GM23248 (cell line): ENCODE results near the gene LPP. TPM values are rescaled to one million over a fixed set of nuclear protein-coding genes. Genes with fewer than 3 reads are reported as not detected.

Experiments used
- DNase-seq: peaks from one replicate; pipeline ENCODE4 v3.0.0-alpha.2; 2015
- H2AFZ ChIP-seq: fragments of 200-600 bp; sonication (generic); 2 replicates; pipeline ENCODE4 v1.6.1; 2016; ENCODE audit warnings: antibody characterized with exemption
- H3F3A ChIP-seq: fragments of 200-600 bp; sonication (generic); 2 replicates; pipeline ENCODE4 v1.6.1; 2016; ENCODE audit warnings: mild to moderate bottlenecking, antibody characterized with exemption, mixed run types; ENCODE audit not compliant: insufficient read depth
- H3K27ac ChIP-seq: fragments of 200-600 bp; sonication (generic); 2 replicates; pipeline ENCODE4 v1.5.1; 2016; ENCODE audit warnings: mild to moderate bottlenecking
- H3K27me3 ChIP-seq: fragments of 200-600 bp; sonication (generic); replicated peaks from 2 replicates; pipeline ENCODE4 v1.6.1; 2016; ENCODE audit warnings: mild to moderate bottlenecking; ENCODE audit not compliant: insufficient read depth
- H3K36me3 ChIP-seq: fragments of 200-600 bp; sonication (generic); 2 replicates; pipeline ENCODE4 v1.6.1; 2016; ENCODE audit warnings: low read depth, mild to moderate bottlenecking
- H3K4me1 ChIP-seq: fragments of 200-600 bp; sonication (generic); 2 replicates; pipeline ENCODE4 v1.6.1; 2016; ENCODE audit warnings: mild to moderate bottlenecking; ENCODE audit not compliant: insufficient read depth
- H3K4me2 ChIP-seq: fragments of 200-600 bp; sonication (generic); one replicate; pipeline ENCODE4 v1.6.1; 2016; ENCODE audit warnings: mild to moderate bottlenecking; ENCODE audit not compliant: unreplicated experiment
- H3K4me3 ChIP-seq: fragments of 200-600 bp; sonication (generic); 2 replicates; pipeline ENCODE4 v1.5.1; 2016; ENCODE audit warnings: mild to moderate bottlenecking
- H3K79me2 ChIP-seq: fragments of 200-600 bp; sonication (generic); 2 replicates; pipeline ENCODE4 v1.6.1; 2016; ENCODE audit warnings: mild to moderate bottlenecking; ENCODE audit not compliant: insufficient read depth
- H3K9ac ChIP-seq: fragments of 200-600 bp; sonication (generic); 2 replicates; pipeline ENCODE4 v1.6.1; 2016; ENCODE audit warnings: mild to moderate bottlenecking
- H3K9me2 ChIP-seq: fragments of 200-600 bp; sonication (generic); 2 replicates; pipeline ENCODE4 v1.6.1; 2016; ENCODE audit warnings: mixed run types, mild to moderate bottlenecking, moderate library complexity; ENCODE audit not compliant: insufficient read depth
- H3K9me3 ChIP-seq: fragments of 200-600 bp; sonication (generic); one replicate; pipeline ENCODE4 v1.6.1; 2017; ENCODE audit warnings: low read depth
- H4K20me1 ChIP-seq: fragments of 200-600 bp; sonication (generic); 2 replicates; pipeline ENCODE4 v1.6.0; 2016; ENCODE audit not compliant: insufficient read depth
- EZH2 ChIP-seq: fragments of 200-600 bp; sonication (generic); IDR thresholded peaks from 2 replicates; pipeline ENCODE4 v1.6.1; 2018; ENCODE audit warnings: antibody characterized with exemption, mild to moderate bottlenecking; ENCODE audit not compliant: insufficient read depth, poor library complexity, severe bottlenecking
- EZH2phosphoT487 ChIP-seq: fragments of 200-600 bp; sonication (generic); IDR thresholded peaks from 2 replicates; pipeline ENCODE4 v1.6.1; 2018; ENCODE audit warnings: antibody characterized with exemption, moderate library complexity, mild to moderate bottlenecking, low read depth; ENCODE audit not compliant: insufficient read depth
- WGBS, 2 experiments: methylation state at CpG; one replicate each; pipeline ENCODE4 v1.1.6; 2015 to 2017; ENCODE audit warnings: low lambda C conversion rate in 2 of 2, low coverage in 1 of 2; ENCODE audit errors: missing lambda C conversion rate in 2 of 2; 5-methylcytosine and 5-hydroxymethylcytosine counted together
- in situ Hi-C: fragments of 300-500 bp; cut with MboI; formaldehyde crosslinking; loops from 2 replicates; pipeline ENCODE4 v1.15.0; 2020
- polyA plus RNA-seq: library from polyadenylated mRNA; unstranded; fragments of >200 nt; fragmentation: Nextera tagmentation; extraction: Ambion mirVana; gene quantifications from 2 replicates; pipeline ENCODE4 v1.2.1, GENCODE V29; 2016
- total RNA-seq: library from RNA; depleted of rRNA; stranded (reverse); fragments of >200 nt; shearing (Covaris generic); gene quantifications from 2 replicates; pipeline ENCODE4 v1.2.3, GENCODE V29; 2014

Gene LPP
- total and polyA plus RNA-seq, 2 experiments from 2014 or later: 42.8 to 61.7 TPM

- Histone ChIP-seq H3K9me3 (no peaks in the 10 kb centered on the region), H3K4me2 (peak overlapping the region; percentile 2), H3K27ac (peak overlapping the region; percentile 11; the same call in 1 of the 2 replicates), H2AFZ (no peak overlapping the region), H3K36me3 (peaks cover 3% of the 10 kb centered on the region; the same call in 1 of the 2 replicates), H3K27me3 (no peaks in the 10 kb centered on the region), H4K20me1 (no peaks in the 10 kb centered on the region), H3K79me2 (peaks cover 27% of the 10 kb centered on the region; the same call in 1 of the 2 replicates), H3K9me2 (no peaks in the 10 kb centered on the region), H3K4me1 (peaks cover 33% of the 10 kb centered on the region), H3K9ac (no peak overlapping the region), H3K4me3 (no peak overlapping the region), H3F3A (peaks cover 21% of the 10 kb centered on the region)
- in situ Hi-C loops: no loop called here
- peak; percentile 33 for DNase-seq
- WGBS, 2 experiments: 50 to 56% methylated on average over 5 of the region's 5 CpGs
- TF ChIP-seq EZH2: no peak
- no peak for TF ChIP-seq EZH2phosphoT487
Observed at GRCh38 chr3:188861842-188862744, 708.1 kb downstream of the LPP start.

DNA sequence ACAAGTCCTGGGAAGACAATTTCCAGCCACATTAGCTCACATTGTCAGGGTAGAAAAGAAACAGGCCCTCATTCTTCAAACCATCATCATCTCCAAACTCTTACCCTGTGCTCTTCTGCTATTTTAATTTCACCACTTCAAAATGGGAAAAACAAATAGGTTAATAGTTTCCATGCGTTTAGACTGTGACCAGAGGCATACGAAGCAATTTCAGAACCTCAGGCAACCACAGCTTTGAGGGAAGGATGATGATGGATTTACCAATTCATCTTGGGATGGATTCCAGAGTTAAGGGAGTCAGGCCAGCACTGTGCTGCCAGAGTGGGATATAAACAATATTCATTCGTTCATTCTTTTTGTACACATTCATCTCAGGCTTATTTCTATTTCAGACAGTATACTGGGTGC, 710.0 kb downstream of the LPP start:
- DNase-seq: peak; percentile 79

GRCh38 chr3:188867691-188868265, 713.8 kb downstream of the LPP start:
- TF ChIP-seq EZH2phosphoT487 (no peak), EZH2 (no peak)
- no peak overlapping the region for H3K4me3 ChIP-seq
- no peak for DNase-seq
- no peaks in the 10 kb centered on the region for H3K9me3 ChIP-seq
- no peaks in the 10 kb centered on the region for H3K27me3 ChIP-seq
- no peak overlapping the region for H3K27ac ChIP-seq
- 89 to 95% methylated on average over 4 of the region's 4 CpGs for WGBS, 2 experiments
- no peak overlapping the region for H3K4me2 ChIP-seq
- H3K9ac ChIP-seq: no peak overlapping the region
- H3F3A ChIP-seq: peaks cover 18% of the 10 kb centered on the region
- in situ Hi-C loops: no loop called here
- H2AFZ ChIP-seq: no peak overlapping the region
- H3K36me3 ChIP-seq: peaks cover 1% of the 10 kb centered on the region; the same call in 1 of the 2 replicates
- peaks cover 16% of the 10 kb centered on the region for H3K4me1 ChIP-seq
- no peaks in the 10 kb centered on the region for H3K9me2 ChIP-seq
- H4K20me1 ChIP-seq: no peaks in the 10 kb centered on the region
- H3K79me2 ChIP-seq: no peaks in the 10 kb centered on the region

More for the DNA sequence above, 710.0 kb downstream of the LPP start:
- Histone ChIP-seq H3K27me3 (no peaks in the 10 kb centered on the region), H4K20me1 (no peaks in the 10 kb centered on the region), H3K9ac (peak overlapping the region; percentile 35), H3K79me2 (peaks cover 17% of the 10 kb centered on the region; the same call in 1 of the 2 replicates), H3K4me1 (peaks cover 33% of the 10 kb centered on the region), H3F3A (peaks cover 19% of the 10 kb centered on the region), H3K9me2 (no peaks in the 10 kb centered on the region), H3K4me3 (no peak overlapping the region), H3K36me3 (peaks cover 3% of the 10 kb centered on the region; the same call in 1 of the 2 replicates), H3K9me3 (no peaks in the 10 kb centered on the region), H3K27ac (peak overlapping the region; percentile 69), H2AFZ (no peak overlapping the region), H3K4me2 (peak overlapping the region; percentile 28)
- TF ChIP-seq EZH2phosphoT487: peak; percentile 89; the same call in 1 of the 2 replicates
- no peak for TF ChIP-seq EZH2
- in situ Hi-C loops: no loop called here
- WGBS, 2 experiments: 2 to 10% methylated on average over 3 of the region's 3 CpGs

- H2AFZ ChIP-seq: no peak overlapping the region
- DNase-seq: no peak
- H3K4me3 ChIP-seq: no peak overlapping the region
- in situ Hi-C loops: no loop called here
- peaks cover 8% of the 10 kb centered on the region; the same call in 1 of the 2 replicates for H3F3A ChIP-seq
- no peaks in the 10 kb centered on the region for H3K79me2 ChIP-seq
- H3K36me3 ChIP-seq: peaks cover 6% of the 10 kb centered on the region; the same call in 1 of the 2 replicates
- no peaks in the 10 kb centered on the region for H3K27me3 ChIP-seq
- H3K9me2 ChIP-seq: no peaks in the 10 kb centered on the region
- 95 to 100% methylated on average over 1 of the region's 1 CpG for WGBS, 2 experiments
- H3K4me1 ChIP-seq: peaks cover 9% of the 10 kb centered on the region
- H3K9ac ChIP-seq: no peak overlapping the region
- no peak for TF ChIP-seq EZH2phosphoT487
- no peak for TF ChIP-seq EZH2
- no peaks in the 10 kb centered on the region for H4K20me1 ChIP-seq
- H3K27ac ChIP-seq: no peak overlapping the region
- H3K4me2 ChIP-seq: no peak overlapping the region
- no peaks in the 10 kb centered on the region for H3K9me3 ChIP-seq
Observed at GRCh38 chr3:188868803-188869202, 714.8 kb downstream of the LPP start.
